Esophagus squamous epithelium (tissue), 5 donors: Measurements from ENCODE around the gene DDIT4. TPM values are rescaled to one million over a fixed set of nuclear protein-coding genes. Genes with fewer than 3 reads are reported as not detected.

Experiments
- DNase-seq: peaks from one replicate; lab custom pipeline; 2025; lab: John Stamatoyannopoulos, UW
- H3K27ac ChIP-seq, 4 donors: fragments of 200-600 bp; sonication (generic); one replicate each; pipeline ENCODE4 v1.5.1; 2016 to 2019; ENCODE audit warnings: mild to moderate bottlenecking in 1 of 4
- H3K27me3 ChIP-seq, 4 donors: fragments of 200-600 bp; sonication (generic); 1 replicate in 3 of 4; 2 replicates in 1 of 4; pipeline versions ENCODE4 v1.5.1 to v1.6.0; 2017 to 2021; ENCODE audit warnings: antibody characterized with exemption in 1 of 4
- H3K36me3 ChIP-seq, 3 donors: fragments of 200-600 bp; sonication (generic); one replicate each; pipeline ENCODE4 v1.5.1; 2016 to 2019
- H3K4me1 ChIP-seq, 3 donors: fragments of 200-600 bp; sonication (generic); one replicate each; pipeline ENCODE4 v1.5.1; 2017 to 2019
- H3K4me3 ChIP-seq, 4 donors: fragments of 200-600 bp; sonication (generic); 1 replicate in 3 of 4; 2 replicates in 1 of 4; pipeline ENCODE4 v1.5.1; 2016 to 2019; ENCODE audit warnings: mild to moderate bottlenecking in 2 of 4, moderate library complexity in 1 of 4
- H3K9me3 ChIP-seq, 3 donors: fragments of 200-600 bp; sonication (generic); one replicate each; pipeline ENCODE4 v1.5.1; 2016 to 2019
- POLR2A ChIP-seq, 4 donors: fragments of 450-650 bp; IDR thresholded peaks; one replicate each; pipeline ENCODE4 v1.6.1; 2017; ENCODE audit warnings: antibody characterized with exemption in 4 of 4, mild to moderate bottlenecking in 4 of 4, moderate library complexity in 3 of 4
- WGBS, 2 donors: methylation state at CpG; one replicate each; pipeline ENCODE4 v1.1.5; 2018; 5-methylcytosine and 5-hydroxymethylcytosine counted together
- intact Hi-C: fragments of 100-400 bp; cut with DNase I; formaldehyde crosslinking; loops from one replicate; pipeline ENCODE4 v1.15.0; 2022
- total RNA-seq, 4 donors: library from RNA; depleted of rRNA; stranded (reverse); fragments of >200 nt; gene quantifications; one replicate each; pipeline ENCODE4 v1.1.0, GENCODE V29; 2016
- TF ChIP-seq, protein P1 (sequence below), 6 experiments: fragments of 450-650 bp in 4 of 6; fragments of 200-600 bp in 2 of 6; sonication (generic) in 2 of 6; IDR thresholded peaks; one replicate each; pipeline ENCODE4 v1.5.1; 2016 to 2019; ENCODE audit warnings: antibody characterized with exemption in 6 of 6, mild to moderate bottlenecking in 4 of 6, moderate library complexity in 4 of 6
- donor health status: DM: yes; HTN: yes; CAD: no.

The DDIT4 gene
- total RNA-seq, 4 donors from 2014 or later: 49.4 to 384 (median 138) TPM

DNA sequence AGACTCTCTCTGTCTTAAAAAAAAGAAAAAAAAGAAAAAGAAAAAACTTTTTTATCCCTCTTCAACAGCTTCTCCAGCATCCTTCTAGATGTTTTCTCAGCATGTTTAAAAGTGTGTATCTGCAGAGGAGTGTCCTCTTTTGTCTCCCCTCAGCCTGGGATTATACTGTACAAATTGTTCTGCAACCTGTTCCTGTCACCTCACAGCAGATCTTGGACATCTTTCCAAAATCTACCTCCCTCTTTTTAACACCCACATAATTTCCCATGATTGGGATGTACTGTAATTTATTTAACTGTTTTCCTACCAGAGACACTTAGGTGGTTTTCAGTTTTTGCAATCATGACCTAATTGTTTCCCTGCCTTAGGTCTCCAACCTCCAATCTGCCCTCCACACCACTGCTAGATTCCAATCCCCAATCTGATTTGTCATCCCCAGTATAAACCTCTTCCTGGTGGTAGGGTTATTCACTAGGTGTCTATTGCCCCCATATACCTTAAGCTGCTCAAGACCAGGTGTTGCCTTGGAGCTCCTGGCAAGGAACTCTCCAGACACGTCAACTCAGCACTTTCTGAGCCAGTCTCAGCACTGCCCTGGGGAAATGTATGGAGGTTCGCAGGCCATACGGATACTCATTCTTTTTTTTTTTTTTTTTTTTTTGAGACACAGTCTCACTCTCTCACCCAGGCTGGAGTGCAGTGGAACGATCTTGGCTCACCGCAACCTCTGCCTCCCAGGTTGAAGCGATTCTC is 17.6 kb upstream of the DDIT4 start:
- Histone ChIP-seq H3K27me3 (no peaks in the 10 kb centered on the region), H3K9me3 (no peaks in the 10 kb centered on the region), H3K27ac (peak overlapping the region; percentile 83 to 96 (median 95)), H3K4me3 (no peak overlapping the region), H3K4me1 (peaks cover 55 to 97% (median 84%) of the 10 kb centered on the region in 3 donors), H3K36me3 (no peaks in the 10 kb centered on the region)
- intact Hi-C loops: no loop called here
- WGBS, 2 donors: 57 to 71% methylated on average over 3 to 6 of the region's 6 CpGs
- DNase-seq: no peak
- no peak for TF ChIP-seq POLR2A (IDR thresholded peaks at IDR 0.05)
- TF ChIP-seq, protein P1, sequence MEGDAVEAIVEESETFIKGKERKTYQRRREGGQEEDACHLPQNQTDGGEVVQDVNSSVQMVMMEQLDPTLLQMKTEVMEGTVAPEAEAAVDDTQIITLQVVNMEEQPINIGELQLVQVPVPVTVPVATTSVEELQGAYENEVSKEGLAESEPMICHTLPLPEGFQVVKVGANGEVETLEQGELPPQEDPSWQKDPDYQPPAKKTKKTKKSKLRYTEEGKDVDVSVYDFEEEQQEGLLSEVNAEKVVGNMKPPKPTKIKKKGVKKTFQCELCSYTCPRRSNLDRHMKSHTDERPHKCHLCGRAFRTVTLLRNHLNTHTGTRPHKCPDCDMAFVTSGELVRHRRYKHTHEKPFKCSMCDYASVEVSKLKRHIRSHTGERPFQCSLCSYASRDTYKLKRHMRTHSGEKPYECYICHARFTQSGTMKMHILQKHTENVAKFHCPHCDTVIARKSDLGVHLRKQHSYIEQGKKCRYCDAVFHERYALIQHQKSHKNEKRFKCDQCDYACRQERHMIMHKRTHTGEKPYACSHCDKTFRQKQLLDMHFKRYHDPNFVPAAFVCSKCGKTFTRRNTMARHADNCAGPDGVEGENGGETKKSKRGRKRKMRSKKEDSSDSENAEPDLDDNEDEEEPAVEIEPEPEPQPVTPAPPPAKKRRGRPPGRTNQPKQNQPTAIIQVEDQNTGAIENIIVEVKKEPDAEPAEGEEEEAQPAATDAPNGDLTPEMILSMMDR (IDR thresholded peaks at IDR 0.05): no peak

- WGBS, 2 donors: 54 to 70% methylated on average over 8 of the region's 8 CpGs
- peaks cover 66 to 97% (median 93%) of the 10 kb centered on the region in 3 donors for H3K4me1 ChIP-seq
- TF ChIP-seq POLR2A (IDR thresholded peaks at IDR 0.05): peak in 1 of 4 donors; percentile 41
- TF ChIP-seq, protein P1 (IDR thresholded peaks at IDR 0.05): no peak
- intact Hi-C loops: no loop called here
- H3K36me3 ChIP-seq: no peaks in the 10 kb centered on the region
- no peak for DNase-seq
- H3K4me3 ChIP-seq: no peak overlapping the region
- no peaks in the 10 kb centered on the region for H3K9me3 ChIP-seq
- peak overlapping the region; percentile 83 to 96 (median 90) for H3K27ac ChIP-seq
- H3K27me3 ChIP-seq: no peaks in the 10 kb centered on the region
These were observed 16.5 kb upstream of the DDIT4 start for GRCh38 chr10:72257051-72257892.

GRCh38 chr10:72258617-72259016 is 15.1 kb upstream of the DDIT4 start:
- Histone ChIP-seq H3K9me3 (no peaks in the 10 kb centered on the region), H3K36me3 (no peaks in the 10 kb centered on the region), H3K4me3 (no peak overlapping the region), H3K27ac (peak overlapping the region in 3 of 4 donors; percentile 72 to 96 (median 95)), H3K4me1 (peaks cover 67 to 97% (median 90%) of the 10 kb centered on the region in 3 donors), H3K27me3 (no peaks in the 10 kb centered on the region)
- DNase-seq: no peak
- no peak for TF ChIP-seq POLR2A (IDR thresholded peaks at IDR 0.05)
- TF ChIP-seq, protein P1 (IDR thresholded peaks at IDR 0.05): no peak
- 92 to 98% methylated on average over 4 of the region's 4 CpGs for WGBS, 2 donors
- intact Hi-C loops: no loop called here

DNA sequence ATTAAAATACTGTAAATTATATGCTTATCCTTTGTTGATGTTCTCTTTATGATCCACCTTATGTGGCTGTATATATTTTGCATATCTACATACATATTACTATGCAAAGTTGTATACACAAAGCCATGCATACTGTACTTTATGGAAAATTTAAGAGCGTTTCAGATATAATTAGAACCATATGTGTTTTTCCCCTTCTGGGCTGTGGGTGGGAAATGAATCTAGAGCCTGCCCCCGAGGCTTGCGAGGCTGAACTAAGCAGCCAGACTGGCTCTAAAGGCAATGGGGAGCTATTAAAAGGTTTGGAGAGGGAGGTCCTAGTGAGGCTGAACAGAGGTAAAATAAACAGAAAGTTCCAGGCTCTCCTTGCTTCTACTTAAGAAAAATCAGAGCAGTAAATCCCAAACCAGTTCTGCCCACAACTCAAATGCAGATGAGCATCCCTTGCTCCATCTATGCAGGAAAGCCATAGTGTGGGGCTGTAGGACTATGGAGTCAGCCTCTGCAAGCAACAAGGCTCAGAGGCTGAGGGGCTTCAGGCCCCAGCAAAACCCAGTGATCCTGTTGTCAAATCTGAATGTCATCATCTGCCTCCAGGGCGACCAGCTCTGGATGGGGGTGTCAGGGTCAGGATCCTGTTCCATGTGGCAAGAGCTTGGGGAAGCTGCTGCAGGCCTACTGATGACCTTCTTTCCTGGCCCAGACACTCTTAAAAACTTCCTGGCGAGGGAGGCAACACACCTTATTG is 14.1 kb upstream of the DDIT4 start:
- no peaks in the 10 kb centered on the region for H3K36me3 ChIP-seq
- peaks cover 61 to 97% (median 90%) of the 10 kb centered on the region in 3 donors for H3K4me1 ChIP-seq
- H3K9me3 ChIP-seq: no peaks in the 10 kb centered on the region
- 44 to 62% methylated on average over 4 to 5 of the region's 5 CpGs for WGBS, 2 donors
- no peak for DNase-seq
- peak overlapping the region; percentile 86 to 96 (median 94) for H3K27ac ChIP-seq
- intact Hi-C loops: no loop called here
- H3K4me3 ChIP-seq: no peak overlapping the region
- no peaks in the 10 kb centered on the region for H3K27me3 ChIP-seq
- TF ChIP-seq POLR2A (IDR thresholded peaks at IDR 0.05): no peak
- TF ChIP-seq, protein P1 (IDR thresholded peaks at IDR 0.05): no peak
